Measurements from ENCODE around the gene MTX3.
A peak's percentile ranks its signal among the peaks of the same experiment; 100 is the strongest.

MTX3 gene, protein sequence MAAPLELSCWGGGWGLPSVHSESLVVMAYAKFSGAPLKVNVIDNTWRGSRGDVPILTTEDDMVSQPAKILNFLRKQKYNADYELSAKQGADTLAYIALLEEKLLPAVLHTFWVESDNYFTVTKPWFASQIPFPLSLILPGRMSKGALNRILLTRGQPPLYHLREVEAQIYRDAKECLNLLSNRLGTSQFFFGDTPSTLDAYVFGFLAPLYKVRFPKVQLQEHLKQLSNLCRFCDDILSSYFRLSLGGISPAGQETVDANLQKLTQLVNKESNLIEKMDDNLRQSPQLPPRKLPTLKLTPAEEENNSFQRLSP

DNA sequence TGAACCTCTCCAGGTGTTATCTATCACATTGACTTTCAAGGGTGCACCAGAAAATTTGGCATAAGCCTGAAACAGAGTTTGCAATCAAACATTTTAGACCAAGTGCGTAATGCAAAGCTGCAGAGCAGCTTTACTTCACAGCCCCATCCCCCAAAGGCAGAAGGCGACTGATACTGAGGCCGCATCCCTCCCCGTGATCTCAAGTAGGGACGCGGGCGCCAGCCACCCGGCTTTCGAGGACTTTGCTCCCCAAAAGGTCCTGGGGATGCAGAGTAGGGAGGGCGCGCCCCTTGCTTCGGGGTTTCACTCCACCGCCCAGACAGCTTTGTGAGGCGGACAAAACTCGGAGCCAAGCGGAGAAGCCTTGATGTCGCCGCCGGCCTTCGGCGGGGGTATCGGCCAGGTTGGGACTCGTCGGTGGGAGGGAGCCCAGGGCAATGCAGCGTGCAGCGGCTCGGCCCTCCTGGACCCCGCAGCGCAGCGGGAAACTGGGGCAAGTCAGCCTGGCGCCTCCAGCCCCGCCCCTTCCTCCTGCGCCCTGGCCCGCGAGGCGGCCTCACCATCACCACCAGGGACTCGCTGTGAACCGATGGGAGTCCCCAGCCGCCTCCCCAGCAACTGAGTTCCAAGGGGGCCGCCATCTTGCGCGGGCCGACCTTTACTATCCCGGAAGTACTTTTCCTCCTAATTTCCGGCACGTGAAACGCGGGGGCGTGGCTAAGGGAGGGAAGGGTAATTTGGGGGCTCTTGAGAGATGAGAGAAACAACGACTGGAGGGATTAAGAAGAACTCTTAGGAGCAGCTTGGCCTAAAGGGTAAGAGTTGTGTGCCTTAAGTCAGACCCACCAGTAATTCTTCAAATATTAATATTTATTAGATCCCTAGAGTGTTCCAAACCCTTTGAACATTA, at the start of gene MTX3:
MTX3 (minus strand) TSS at position 665 of the 910 bp plus-strand sequence; CDS start at position 641, 24 bp downstream.
- peak; percentile 57 for DNase-seq (ENCODE audit: low spot score)

DNA sequence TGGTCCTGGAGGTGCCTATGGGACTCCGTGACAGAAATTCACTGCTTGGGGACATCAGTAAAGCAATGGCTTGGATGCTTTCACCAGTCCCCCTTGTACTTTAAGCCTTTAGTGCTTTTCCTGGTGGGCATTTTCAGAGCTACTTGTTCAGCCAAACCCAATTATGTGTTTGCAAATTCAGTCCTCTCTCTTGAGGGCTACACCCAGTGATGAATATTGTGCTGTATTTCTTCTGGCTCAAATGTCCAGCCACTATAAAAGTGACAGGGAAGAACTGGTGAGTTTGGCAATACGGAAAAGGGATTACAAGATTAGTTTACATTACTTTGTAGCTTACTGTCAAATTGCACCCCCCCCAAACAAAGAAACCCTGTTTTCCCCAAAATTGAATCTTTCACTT, 48.6 kb upstream of the MTX3 start:
- no peak for DNase-seq (ENCODE audit: low spot score)

DNA sequence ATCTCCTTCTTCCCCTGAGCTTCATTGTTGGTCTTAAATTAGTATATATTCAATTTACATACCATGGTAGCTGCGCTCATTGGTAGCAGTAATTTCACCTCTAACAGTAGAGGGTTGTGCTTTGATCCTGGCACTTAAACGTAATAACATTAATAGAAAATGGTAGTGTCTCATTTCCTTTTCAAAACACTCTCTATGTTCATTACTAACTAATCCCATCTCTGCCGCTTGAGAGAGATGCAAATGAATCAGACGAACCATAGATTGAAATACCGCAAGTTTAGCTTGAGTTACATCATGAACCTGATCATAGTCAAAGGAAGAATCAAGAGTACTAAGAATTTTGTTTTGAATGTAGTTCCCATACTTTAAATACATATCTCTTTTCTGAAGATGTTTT, 46.3 kb upstream of the MTX3 start:
- no peak for DNase-seq (ENCODE audit: low spot score)

DNA sequence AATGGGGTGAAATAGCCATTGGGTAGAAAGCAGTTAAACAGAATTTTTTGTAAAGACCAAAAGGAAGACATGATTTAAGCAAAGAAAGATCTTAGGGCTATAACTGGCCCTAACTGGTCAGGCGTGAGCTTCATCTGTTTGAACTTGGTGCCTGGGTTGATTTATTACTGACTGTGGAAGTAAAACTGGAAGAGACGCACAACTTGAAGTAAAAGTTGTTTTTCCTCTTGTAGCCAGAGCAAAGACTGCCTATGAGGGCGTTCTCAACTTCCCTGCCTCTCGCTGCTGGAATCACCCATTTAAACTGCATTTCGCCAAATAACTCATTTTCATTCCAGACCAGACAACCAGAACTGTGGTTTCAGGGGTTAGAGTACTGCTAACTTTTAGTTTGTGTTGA, 45.6 kb upstream of the MTX3 start:
- DNase-seq (ENCODE audit: low spot score) = no peak

DNA sequence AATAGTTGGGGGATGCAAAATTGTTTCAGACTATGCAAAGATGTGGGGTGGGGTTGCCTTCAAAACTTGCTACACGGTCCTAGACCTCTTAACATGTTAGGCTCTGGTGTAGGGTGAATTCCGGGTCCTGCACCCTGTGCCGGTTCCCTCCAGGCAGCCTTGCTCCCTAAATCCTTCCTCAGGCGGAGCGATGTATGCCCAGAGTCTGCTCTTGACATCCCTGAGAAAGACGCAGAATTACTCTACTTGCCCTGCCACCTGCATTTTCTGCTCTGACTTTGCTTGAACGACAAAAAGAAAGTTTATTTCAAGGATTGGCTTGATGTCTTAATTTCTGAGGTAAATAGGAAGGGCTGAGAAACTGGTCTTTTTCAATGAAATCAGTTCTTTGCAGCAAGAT, 44.8 kb upstream of the MTX3 start:
- DNase-seq (ENCODE audit: low spot score) = no peak

DNA sequence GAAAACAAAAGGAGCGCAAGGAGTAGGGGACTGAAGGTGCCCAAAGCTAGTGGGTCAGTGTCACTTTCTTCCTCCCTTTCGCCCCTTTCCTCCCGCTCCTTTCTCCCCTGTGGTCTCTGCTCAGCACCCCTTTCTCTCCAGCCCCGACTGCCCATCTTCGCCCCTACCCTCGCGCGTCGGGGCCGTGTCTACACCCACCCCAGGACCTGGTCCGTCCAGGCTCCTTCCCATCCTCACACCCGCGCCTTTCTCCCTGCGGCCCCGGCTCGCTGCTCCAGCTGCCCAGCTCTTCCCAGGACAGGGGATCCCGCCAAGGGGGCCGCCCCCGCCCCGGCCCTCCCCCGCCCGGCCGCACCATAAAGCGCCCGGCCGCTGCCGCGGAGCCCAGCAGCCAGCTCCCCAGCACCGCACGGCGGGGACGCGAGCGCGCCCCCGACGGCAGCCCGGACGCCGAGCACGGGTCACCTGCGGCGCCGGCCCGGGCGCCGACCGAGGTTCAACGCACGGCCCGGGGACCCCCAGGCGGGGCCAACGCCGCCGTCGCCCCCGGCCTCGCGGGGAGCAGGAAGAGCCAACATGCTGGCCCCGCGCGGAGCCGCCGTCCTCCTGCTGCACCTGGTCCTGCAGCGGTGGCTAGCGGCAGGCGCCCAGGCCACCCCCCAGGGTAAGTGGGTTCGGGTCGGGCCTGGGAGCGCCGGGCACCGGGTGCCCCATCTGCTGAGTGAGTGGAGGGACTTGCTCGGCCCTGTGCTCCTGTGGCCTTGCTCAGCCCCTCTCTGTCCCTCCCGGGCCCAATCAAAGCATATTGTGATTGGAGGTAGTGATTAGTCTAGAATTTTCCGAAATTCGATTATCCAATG, 44.1 kb upstream of the MTX3 start, which contains the start of gene THBS4:
THBS4 (plus strand) TSS at position 387 of the 860 bp plus-strand sequence; CDS start at position 577, 190 bp downstream.
- peak; percentile 50 for DNase-seq (ENCODE audit: low spot score)

DNA sequence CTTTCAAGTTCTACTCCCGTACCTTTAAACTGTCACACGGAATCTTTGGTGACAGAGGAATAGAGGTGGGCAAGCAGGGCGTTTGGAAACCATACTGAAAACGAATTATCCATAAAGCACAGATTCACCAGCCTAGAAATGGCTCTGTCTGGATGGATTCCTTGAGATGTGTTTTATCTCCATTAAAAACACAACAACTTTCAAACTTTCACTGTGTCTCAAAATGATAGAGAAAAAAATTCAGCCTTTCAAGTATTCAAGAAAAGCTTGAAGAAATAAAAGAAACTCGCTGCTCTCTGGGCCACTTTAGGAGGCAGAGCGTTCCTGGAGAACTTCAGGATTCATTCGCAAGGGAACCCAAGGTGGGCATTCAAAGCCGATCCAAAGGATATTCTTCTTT, 43.5 kb upstream of the MTX3 start:
- no peak for DNase-seq (ENCODE audit: low spot score)

DNA sequence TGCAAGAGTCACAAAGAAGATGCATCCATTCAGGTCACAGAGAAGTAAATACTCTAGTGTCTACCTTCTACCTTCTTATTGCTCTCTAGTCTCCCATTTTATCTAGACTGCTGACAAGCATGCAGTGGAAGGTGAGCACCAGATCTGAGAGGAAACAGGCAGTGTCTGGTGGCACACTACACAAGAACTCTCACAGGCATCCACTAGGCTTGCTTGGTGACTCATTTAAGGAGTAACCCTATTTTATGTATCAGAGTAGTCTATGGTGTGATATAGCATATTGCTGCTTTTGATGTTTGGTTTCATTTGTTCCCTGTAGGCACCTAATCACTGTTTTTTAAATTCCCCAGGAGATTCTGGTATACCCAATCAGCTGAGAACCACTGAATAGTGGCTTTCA, 42.5 kb upstream of the MTX3 start:
- no peak for DNase-seq (ENCODE audit: low spot score)

DNA sequence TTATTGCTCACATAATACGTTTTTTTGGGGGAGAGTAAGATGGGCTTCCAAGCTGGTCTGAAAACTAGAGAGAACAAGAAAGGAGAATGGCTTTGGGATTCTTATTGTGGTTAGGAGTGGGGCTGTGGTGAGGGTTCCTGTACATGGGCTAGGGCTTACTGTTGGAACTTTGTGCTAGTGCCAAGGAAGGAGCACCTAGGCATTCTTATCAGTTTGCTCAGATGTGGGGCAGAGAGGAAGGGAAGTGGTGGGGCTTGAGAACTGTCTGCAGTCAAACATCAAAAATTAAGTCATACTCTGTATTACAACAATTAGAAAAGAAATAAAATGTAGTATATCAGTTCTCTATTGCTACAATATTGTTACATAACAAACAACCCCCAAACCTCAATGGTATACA, 40.0 kb upstream of the MTX3 start:
- DNase-seq (ENCODE audit: low spot score) = no peak

DNA sequence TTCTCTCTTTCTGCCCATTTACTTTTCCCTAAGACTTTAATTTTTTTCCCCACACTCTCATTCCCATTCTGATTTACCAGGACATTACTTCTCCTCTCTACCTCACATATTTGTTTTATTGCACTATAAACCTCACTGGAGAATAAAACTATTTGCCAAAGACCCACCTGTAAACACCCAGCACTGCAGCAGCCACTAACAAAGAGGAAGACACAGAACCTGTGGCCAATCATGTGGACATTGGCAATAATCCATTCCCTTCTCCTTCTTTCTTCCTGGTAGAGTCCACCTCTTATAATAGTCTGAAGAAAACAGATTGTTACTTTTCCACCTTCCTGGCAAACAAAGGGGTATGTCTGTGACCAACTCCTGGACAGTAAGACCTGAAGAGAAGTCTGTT, 35.8 kb upstream of the MTX3 start:
- DNase-seq (ENCODE audit: low spot score) = no peak

DNA sequence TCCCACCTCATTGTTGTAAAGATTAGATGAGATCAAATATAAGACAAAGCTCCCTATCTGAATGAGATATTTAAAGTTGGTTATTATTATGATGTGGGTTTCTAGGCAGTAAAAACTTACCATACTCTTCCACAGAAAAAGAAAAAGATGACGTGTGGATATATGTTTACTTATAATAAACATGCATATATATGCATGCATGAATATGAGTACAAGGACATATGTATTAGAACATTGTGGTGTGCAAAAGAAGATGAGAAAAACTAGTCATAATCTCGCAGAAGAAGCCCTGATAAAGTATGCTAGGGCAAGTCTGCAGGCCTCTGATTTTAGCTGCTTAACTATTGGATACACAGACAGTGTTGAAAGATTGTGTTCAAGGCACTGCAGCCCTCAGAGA, 34.0 kb upstream of the MTX3 start:
- no peak for DNase-seq (ENCODE audit: low spot score)

DNA sequence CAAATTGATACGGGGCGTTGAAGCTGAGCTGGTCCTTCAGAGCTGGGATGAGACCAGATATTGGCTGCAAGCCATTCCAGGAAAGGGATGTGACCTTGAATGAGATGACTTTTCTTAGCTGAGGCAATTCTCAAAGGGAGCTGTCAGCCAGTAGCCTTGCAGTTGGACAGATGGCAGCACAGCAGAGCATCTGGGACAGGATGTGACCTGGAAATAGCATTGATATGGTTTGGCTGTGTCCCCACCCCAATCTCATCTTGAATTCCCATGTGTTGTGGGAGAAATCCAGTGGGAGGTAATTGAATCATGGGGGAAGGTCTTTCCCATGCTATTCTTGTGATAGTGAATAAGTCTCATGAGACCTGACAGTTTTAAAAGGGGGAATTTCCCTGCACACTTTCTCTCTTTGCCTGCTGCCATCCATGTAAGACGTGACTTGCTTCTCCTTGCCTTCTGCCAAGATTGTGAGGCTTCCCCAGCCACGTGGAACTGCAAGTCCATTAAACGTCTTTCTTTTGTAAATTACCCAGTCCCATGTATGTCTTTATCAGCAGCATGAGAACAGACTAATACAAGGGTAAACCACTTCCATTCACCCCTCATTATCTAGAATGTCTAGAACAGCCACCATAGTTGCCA, 19.8 kb upstream of the MTX3 start:
- no peak for DNase-seq (ENCODE audit: low spot score)

DNA sequence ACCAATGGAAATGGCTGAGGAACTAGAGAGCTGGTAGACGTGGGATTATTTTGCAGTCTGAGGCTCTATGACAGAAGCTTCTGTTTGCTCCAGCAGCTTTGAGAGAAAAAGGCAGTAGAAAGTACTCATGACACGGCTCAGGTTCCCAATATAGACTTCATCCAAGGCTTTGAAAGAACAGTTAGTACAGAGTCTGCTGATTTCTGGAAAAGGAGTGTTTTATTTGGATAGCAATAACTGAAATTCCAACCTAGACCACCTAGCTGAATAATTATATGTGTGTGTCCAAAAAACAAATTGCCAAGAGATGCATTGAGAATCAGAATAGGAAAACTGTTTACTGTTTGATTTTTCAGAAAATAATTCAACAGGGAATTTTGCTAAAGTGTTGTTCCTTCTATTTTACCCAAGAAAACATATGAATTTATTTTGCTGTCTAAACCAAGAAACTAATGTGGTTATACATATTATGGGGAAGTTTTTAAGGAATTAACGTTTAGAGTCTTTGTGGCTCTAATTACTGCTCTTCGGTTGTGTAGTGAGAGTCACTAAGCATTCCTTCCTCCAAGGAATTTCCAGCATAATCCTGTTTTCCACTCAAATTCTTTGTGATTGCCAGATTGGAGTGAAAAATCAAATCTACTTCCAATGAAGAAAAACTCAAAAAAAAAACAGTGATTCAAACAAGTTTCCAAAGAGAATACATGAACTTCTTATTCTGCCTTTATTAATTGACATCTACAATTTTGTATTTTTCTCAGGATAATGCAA, 18.1 kb upstream of the MTX3 start:
- DNase-seq (ENCODE audit: low spot score) = no peak

DNA sequence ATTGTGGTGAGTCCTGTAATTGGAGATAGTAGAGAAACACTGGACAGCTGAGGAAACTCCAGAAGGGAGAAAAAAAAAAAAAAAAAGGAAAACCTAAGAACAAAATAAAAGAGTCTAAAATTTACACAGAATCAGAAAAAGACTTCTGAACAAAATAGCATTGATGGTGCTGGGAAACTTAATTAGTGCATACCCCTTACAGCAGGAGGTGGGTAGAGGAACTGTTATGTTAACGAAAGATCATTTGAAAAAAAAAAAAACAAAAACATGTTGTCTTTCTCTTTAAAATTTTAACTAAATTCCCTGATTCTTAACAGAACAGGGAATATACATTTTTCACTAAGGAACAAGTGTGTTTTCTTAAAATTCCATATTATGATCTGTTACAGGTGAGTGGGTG, 11.6 kb upstream of the MTX3 start:
- DNase-seq (ENCODE audit: low spot score) = no peak

DNA sequence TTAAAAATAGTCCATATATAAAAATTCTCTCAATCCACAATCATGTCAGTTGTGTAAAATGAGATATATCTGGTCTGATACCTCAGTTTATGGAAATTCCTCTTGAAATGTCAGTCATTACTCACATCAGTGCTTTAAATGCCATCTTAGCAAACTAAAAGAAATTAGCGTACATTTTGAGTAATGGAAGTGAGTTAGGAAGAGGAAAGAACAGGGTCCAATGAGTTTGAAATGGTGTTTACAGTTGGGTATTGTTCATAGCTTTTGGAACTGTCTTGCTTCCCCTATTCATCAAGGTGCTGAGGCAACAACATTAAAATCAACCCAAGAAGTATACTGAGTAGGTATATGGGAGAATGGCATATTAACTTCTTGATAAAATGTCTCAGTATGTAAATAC, 8.7 kb upstream of the MTX3 start:
- DNase-seq (ENCODE audit: low spot score) = no peak

DNA sequence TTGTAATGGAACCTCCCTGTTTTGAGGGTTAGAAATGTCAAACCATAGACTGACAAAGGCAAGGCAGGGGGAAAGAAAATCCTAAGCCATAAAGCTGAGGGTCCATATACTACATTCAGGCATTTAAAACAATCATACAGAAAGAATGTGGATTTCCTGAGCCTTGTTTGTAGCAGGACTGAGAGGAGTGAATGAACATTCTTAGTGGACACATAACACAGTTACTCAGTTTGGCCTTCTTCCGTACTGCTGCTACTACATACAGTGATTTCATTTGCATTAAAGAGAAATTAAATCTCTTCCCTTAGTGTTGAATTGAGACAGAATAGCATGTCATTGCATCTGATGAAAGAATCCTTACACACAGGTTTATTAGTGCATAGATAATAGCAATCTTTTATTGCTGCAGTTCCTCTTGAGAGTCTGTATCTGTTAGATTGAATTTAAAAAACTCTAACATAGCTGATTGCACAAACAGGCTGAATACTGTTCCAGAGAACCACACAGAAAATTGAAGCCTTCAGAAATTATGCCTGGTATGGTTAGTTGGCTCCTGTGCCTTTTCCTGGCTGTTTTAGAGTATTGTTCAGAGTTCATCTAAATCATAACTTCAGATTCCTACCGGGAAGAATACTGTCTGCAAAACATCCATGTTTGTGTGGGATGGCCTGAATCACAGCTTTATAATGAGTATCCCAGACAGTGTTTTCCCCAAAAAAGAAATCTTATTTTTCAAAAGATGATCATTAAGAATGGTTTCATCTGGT, 2.0 kb upstream of the MTX3 start:
- DNase-seq (ENCODE audit: low spot score) = no peak

DNA sequence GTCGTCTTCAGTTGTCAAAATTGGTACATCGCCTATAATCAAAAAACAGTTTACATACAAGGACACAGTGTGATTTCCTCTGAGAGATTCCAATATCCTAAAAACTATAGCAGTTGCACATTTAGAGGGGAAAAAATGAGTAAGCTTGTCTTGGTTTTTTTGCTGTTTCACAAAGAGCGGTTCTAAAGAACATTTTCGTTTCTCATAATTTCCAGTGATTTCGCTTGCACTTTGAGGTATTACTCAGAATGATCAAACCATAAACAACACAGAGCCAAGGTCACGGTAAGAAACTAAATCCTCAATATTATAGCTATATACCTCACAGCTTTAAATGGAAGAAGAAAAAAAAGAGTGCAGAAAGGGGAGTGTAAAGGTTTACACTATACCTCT, 861 bp downstream of the MTX3 start:
- DNase-seq (ENCODE audit: low spot score) = no peak

DNA sequence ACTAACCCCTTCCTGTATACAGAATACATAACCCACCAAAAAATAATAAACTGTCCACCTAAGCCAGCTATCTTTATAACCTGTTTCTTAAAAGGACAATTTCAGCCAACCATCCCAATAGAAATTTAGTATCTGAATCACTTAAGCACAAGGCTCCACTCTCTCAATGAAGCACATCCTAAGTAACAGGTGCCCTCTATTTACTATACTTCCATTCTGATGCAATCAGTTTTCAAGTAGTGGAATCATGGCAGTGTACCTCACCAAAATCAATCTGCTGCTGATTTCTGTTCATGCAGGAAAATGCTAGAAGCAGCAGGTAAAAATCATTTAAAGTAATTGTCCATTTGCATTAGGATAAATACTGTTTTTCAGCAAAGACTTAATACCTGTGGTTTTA, 4.8 kb downstream of the MTX3 start:
- no peak for DNase-seq (ENCODE audit: low spot score)

DNA sequence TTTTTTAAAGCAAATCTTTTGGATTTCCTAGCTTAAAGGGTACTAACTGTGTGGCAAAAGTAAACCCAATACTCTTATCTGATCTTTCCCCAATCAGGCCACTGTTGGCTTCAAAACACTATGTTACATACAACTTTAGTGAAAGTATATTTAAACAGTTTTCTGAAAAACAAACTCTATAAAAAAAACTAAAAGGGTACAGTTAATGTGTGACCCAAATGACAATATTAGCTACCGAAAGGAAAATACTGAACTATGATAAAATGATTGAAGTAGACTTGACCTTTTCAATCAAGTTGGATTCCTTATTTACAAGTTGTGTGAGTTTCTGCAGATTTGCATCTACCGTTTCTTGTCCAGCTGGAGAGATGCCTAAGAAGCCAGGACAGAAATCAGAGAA, 5.8 kb downstream of the MTX3 start:
- DNase-seq (ENCODE audit: low spot score) = no peak

DNA sequence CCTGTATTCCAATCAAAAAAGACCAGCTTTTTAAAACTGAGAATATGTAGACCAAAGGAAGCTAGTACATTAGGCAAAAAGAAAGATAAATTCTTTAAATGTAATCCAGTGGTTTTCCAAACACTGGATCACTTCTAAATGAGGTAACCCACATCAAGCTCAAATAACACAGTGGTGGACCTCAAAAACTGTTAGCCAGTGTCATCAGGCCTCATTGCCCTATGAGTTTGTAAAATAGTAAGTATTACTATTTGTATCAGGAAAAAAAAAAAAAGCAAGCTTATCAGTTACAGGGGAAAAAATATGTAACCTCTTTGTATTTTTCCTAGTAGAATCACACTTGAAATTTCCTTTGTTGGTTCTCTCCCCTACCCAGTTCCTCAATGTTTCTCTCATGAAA, 6.7 kb downstream of the MTX3 start:
- no peak for DNase-seq (ENCODE audit: low spot score)

All from HuH-7.5 (cell line).